ENCODE data around the gene CAMKMT.

GRCh38 chr2:44542520-44542919, 180.8 kb downstream of the CAMKMT start:
- TF ChIP-seq, protein P1, sequence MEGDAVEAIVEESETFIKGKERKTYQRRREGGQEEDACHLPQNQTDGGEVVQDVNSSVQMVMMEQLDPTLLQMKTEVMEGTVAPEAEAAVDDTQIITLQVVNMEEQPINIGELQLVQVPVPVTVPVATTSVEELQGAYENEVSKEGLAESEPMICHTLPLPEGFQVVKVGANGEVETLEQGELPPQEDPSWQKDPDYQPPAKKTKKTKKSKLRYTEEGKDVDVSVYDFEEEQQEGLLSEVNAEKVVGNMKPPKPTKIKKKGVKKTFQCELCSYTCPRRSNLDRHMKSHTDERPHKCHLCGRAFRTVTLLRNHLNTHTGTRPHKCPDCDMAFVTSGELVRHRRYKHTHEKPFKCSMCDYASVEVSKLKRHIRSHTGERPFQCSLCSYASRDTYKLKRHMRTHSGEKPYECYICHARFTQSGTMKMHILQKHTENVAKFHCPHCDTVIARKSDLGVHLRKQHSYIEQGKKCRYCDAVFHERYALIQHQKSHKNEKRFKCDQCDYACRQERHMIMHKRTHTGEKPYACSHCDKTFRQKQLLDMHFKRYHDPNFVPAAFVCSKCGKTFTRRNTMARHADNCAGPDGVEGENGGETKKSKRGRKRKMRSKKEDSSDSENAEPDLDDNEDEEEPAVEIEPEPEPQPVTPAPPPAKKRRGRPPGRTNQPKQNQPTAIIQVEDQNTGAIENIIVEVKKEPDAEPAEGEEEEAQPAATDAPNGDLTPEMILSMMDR (conservative IDR thresholded peaks at IDR 0.05; ENCODE audit: low read depth in 2 of 2), result no peak
- no peak for TF ChIP-seq JUNB (IDR thresholded peaks at IDR 0.05; ENCODE audit: unreplicated experiment)
- TF ChIP-seq POLR2AphosphoS5 (IDR thresholded peaks at IDR 0.05; ENCODE audit: low read depth), result no peak

Data from GM23338 (cell line).